Panc1 (cell line): ENCODE data around the gene DNER. TPM values are rescaled to one million over a fixed set of nuclear protein-coding genes. Genes with fewer than 3 reads are reported as not detected.

Experiments
- ATAC-seq: fragments of 200-7000 bp; cut with Tn5 transposase; 2 replicates; pipeline ENCODE4 v1.9.1; 2020; ENCODE audit warnings: mild to moderate bottlenecking, moderate library complexity
- BruUV-seq: library from RNA; stranded (reverse); fragments of 400-500 nt; replicated peaks from 2 replicates; lab custom pipeline; 2021; lab: Mats Ljungman, UMichigan
- CTCF ChIA-PET: fragments of 300-600 bp; sonication (Branson Sonifier 250); formaldehyde crosslinking; loops from one replicate; lab custom pipeline; 2022; ENCODE audit warnings: antibody characterized with exemption; lab: Charles Lee
- POLR2A ChIA-PET: fragments of 300-600 bp; sonication (Branson Sonifier 250); formaldehyde crosslinking; loops from one replicate; lab custom pipeline; 2022; ENCODE audit warnings: antibody characterized with exemption; lab: Charles Lee
- DNase-seq: peaks from one replicate; pipeline ENCODE4 v3.0.0-alpha.2; 2010; ENCODE audit warnings: low read depth, low spot score
- H3K27ac ChIP-seq: 2 replicates; pipeline ENCODE4 v1.5.1; 2011; ENCODE audit warnings: mild to moderate bottlenecking, low read length, inconsistent platforms
- H3K27me3 ChIP-seq: fragments of 200-500 bp; sonication (Bioruptor generic); 2 replicates; pipeline ENCODE4 v1.6.0; 2014; ENCODE audit warnings: low read length, inconsistent platforms; ENCODE audit not compliant: control insufficient read depth, insufficient read depth
- H3K36me3 ChIP-seq: fragments of 200-500 bp; sonication (Bioruptor generic); 2 replicates; pipeline ENCODE4 v1.5.1; 2014; ENCODE audit warnings: inconsistent platforms, mild to moderate bottlenecking, low read length, moderate library complexity; ENCODE audit not compliant: control insufficient read depth, insufficient read depth
- H3K4me1 ChIP-seq: 2 replicates; pipeline ENCODE4 v1.5.1; 2011; ENCODE audit warnings: inconsistent platforms, mild to moderate bottlenecking, low read length, moderate library complexity; ENCODE audit not compliant: control insufficient read depth, insufficient read depth
- H3K4me3 ChIP-seq, 2 experiments: 2 replicates each; pipeline ENCODE4 v1.5.1; 2011 to 2012; ENCODE audit warnings: low read depth in 2 of 2, low read length in 2 of 2, mild to moderate bottlenecking in 2 of 2, inconsistent platforms in 1 of 2, moderate library complexity in 1 of 2
- H3K9me3 ChIP-seq: fragments of 200-500 bp; sonication (Bioruptor generic); 2 replicates; pipeline ENCODE4 v1.5.1; 2014; ENCODE audit warnings: low read depth, mild to moderate bottlenecking, inconsistent platforms, low read length, moderate library complexity; ENCODE audit not compliant: control insufficient read depth, insufficient read depth
- CTCF ChIP-seq: fragments of 450-650 bp; IDR thresholded peaks from 2 replicates; pipeline ENCODE4 v1.5.1; 2017; ENCODE audit warnings: mild to moderate bottlenecking
- POLR2AphosphoS5 ChIP-seq: IDR thresholded peaks from 2 replicates; pipeline ENCODE4 v1.6.1; 2012; ENCODE audit warnings: mild to moderate bottlenecking, low read depth, low read length, moderate library complexity
- REST ChIP-seq, 2 experiments: IDR thresholded peaks; 2 replicates each; pipeline ENCODE4 v1.6.1; 2011 to 2012; ENCODE audit warnings: low read depth in 2 of 2, control low read depth in 1 of 2, low read length in 1 of 2, mild to moderate bottlenecking in 1 of 2, moderate library complexity in 1 of 2; ENCODE audit not compliant: insufficient read depth in 1 of 2
- SIN3A ChIP-seq: IDR thresholded peaks from 2 replicates; pipeline ENCODE4 v1.6.1; 2012; ENCODE audit warnings: low read depth, mild to moderate bottlenecking, low read length, moderate library complexity, borderline replicate concordance; ENCODE audit not compliant: insufficient read depth
- TCF7L2 ChIP-seq: IDR thresholded peaks from 2 replicates; pipeline ENCODE4 v1.6.1; 2011; ENCODE audit warnings: mild to moderate bottlenecking, low read depth, low read length, inconsistent platforms
- in situ Hi-C: cut with HindIII; loops from 2 replicates; pipeline ENCODE4 v1.10.0; 2016; ENCODE audit warnings: low sequenced_read_pairs, low pct_unique_long_range_greater_than_20kb
- intact Hi-C: fragments of 100-400 bp; cut with micrococcal nuclease; formaldehyde crosslinking; loops from one replicate; pipeline ENCODE4 v1.10.0; 2022; ENCODE audit not compliant: unreplicated experiment
- total RNA-seq: library from RNA; stranded (reverse); gene quantifications from one replicate; pipeline ENCODE4 v1.2.1, GENCODE V29; 2021; ENCODE audit not compliant: unreplicated experiment

DNER gene
- total RNA-seq, 1 experiment from 2014 or later = 0.31 TPM

GRCh38 chr2:229610333-229610732 lies 104.0 kb downstream of the DNER start:
- ATAC-seq (no peak), DNase-seq (no peak)
- H3K27me3 ChIP-seq = no peaks in the 10 kb centered on the region
- intact Hi-C loops (no loop called here), in situ Hi-C loops (no loop called here)
- no peak overlapping the region for H3K4me3 ChIP-seq
- no peaks in the 10 kb centered on the region for H3K9me3 ChIP-seq
- TF ChIP-seq POLR2AphosphoS5 (no peak), TCF7L2 (no peak)
- CTCF ChIA-PET = no interaction called here
- POLR2A ChIA-PET = no interaction called here
- H3K27ac ChIP-seq = no peak overlapping the region
- no peaks in the 10 kb centered on the region for H3K4me1 ChIP-seq
- no TSS peak for BruUV-seq
- H3K36me3 ChIP-seq = no peaks in the 10 kb centered on the region

- no peak overlapping the region for H3K27ac ChIP-seq
- H3K4me3 ChIP-seq = no peak overlapping the region
- in situ Hi-C loops (no loop called here), intact Hi-C loops (no loop called here)
- ChIA-PET CTCF (no interaction called here), POLR2A (no interaction called here)
- H3K9me3 ChIP-seq = no peaks in the 10 kb centered on the region
- no peaks in the 10 kb centered on the region for H3K36me3 ChIP-seq
- no peak for ATAC-seq
- no peak for DNase-seq
- TF ChIP-seq CTCF = no peak
- no TSS peak for BruUV-seq
- H3K4me1 ChIP-seq = no peaks in the 10 kb centered on the region
- H3K27me3 ChIP-seq = no peaks in the 10 kb centered on the region; the same call in 1 of the 2 replicates
Measured at GRCh38 chr2:229601936-229602335, 112.4 kb downstream of the DNER start.

- CTCF ChIA-PET = no interaction called here
- Histone ChIP-seq H3K27me3 (no peaks in the 10 kb centered on the region; the same call in 1 of the 2 replicates), H3K9me3 (no peaks in the 10 kb centered on the region), H3K4me1 (no peaks in the 10 kb centered on the region), H3K4me3 (no peak overlapping the region), H3K27ac (no peak overlapping the region), H3K36me3 (no peaks in the 10 kb centered on the region)
- intact Hi-C loops = no loop called here
- POLR2A ChIA-PET = no interaction called here
- ATAC-seq (no peak), DNase-seq (no peak)
- in situ Hi-C loops = no loop called here
- TF ChIP-seq POLR2AphosphoS5 (no peak), TCF7L2 (no peak), CTCF (no peak), REST (IDR thresholded peaks at IDR 0.05; ENCODE audit: insufficient read depth in 1 of 2, low read depth in 2 of 2, low read length in 1 of 2) (no peak), SIN3A (no peak)
- no TSS peak for BruUV-seq
Measured at GRCh38 chr2:229601396-229601795, 113.0 kb downstream of the DNER start.
